HEK293 (cell line): ENCODE measurements around the gene C17orf50.

Experiments
- CTCF ChIA-PET: fragments of 350-600 bp; formaldehyde crosslinking; extraction: SDS; loops from one replicate; lab custom pipeline; 2021; ENCODE audit warnings: antibody characterized with exemption; lab: Yijun Ruan, JAX
- POLR2A ChIA-PET: fragments of 300-600 bp; formaldehyde crosslinking; extraction: SDS; loops from one replicate; lab custom pipeline; 2020; ENCODE audit warnings: antibody characterized with exemption, inconsistent platforms; lab: Yijun Ruan, JAX
- H3K27ac ChIP-seq: fragments of 200-500 bp; sonication (Bioruptor generic); 2 replicates; pipeline ENCODE4 v1.5.1; 2014; ENCODE audit warnings: low read depth, low read length, control low read depth, inconsistent platforms; ENCODE audit errors: extremely low read depth
- H3K36me3 ChIP-seq, 2 experiments: fragments of 200-500 bp in 1 of 2; sonication (Bioruptor generic) in 1 of 2; 1 replicate in 1 of 2; 2 replicates in 1 of 2; pipeline ENCODE4 v1.5.1; 2014 to 2017; ENCODE audit warnings: inconsistent platforms in 2 of 2, low read length in 2 of 2; ENCODE audit not compliant: control insufficient read depth in 2 of 2, insufficient read depth in 1 of 2
- H3K4me1 ChIP-seq: fragments of 200-500 bp; sonication (Bioruptor generic); 2 replicates; pipeline ENCODE4 v1.5.1; 2014; ENCODE audit warnings: mild to moderate bottlenecking, low read length, inconsistent platforms; ENCODE audit not compliant: control insufficient read depth, insufficient read depth
- H3K4me3 ChIP-seq: 2 replicates; pipeline ENCODE4 v1.5.1; 2011; ENCODE audit warnings: low read depth, mild to moderate bottlenecking, control low read depth, low read length, moderate library complexity
- H3K9me3 ChIP-seq: fragments of 200-500 bp; sonication (Bioruptor generic); 2 replicates; pipeline ENCODE4 v1.5.1; 2014; ENCODE audit warnings: low read depth, low read length, inconsistent platforms; ENCODE audit not compliant: control insufficient read depth, insufficient read depth
- GLI2 ChIP-seq: fragments of 450-650 bp; formaldehyde crosslinking; IDR thresholded peaks from 2 replicates; pipeline ENCODE4; 2017; ENCODE audit warnings: missing biosample characterization, missing genetic modification characterization, low read depth, borderline replicate concordance
- KLF16 ChIP-seq: fragments of 450-650 bp; formaldehyde crosslinking; IDR thresholded peaks from 2 replicates; pipeline ENCODE4 v1.5.1; 2017; ENCODE audit warnings: missing biosample characterization, missing genetic modification characterization
- RBAK ChIP-seq: fragments of 450-650 bp; formaldehyde crosslinking; IDR thresholded peaks from 2 replicates; pipeline ENCODE4 v1.5.1; 2016; ENCODE audit warnings: missing biosample characterization, missing genetic modification characterization
- TRIM28 ChIP-seq: IDR thresholded peaks from 2 replicates; pipeline ENCODE4 v1.6.1; 2011; ENCODE audit warnings: low read length, control low read depth, borderline replicate concordance
- ZNF133 ChIP-seq: fragments of 450-650 bp; formaldehyde crosslinking; IDR thresholded peaks from 2 replicates; pipeline ENCODE4 v1.5.1; 2016; ENCODE audit warnings: missing biosample characterization, missing genetic modification characterization
- ZNF202 ChIP-seq: fragments of 450-650 bp; formaldehyde crosslinking; IDR thresholded peaks from 2 replicates; pipeline ENCODE4 v1.5.1; 2016; ENCODE audit warnings: missing biosample characterization, missing genetic modification characterization, borderline replicate concordance
- ZNF221 ChIP-seq: fragments of 450-650 bp; formaldehyde crosslinking; IDR thresholded peaks from 2 replicates; pipeline ENCODE4 v1.5.1; 2017; ENCODE audit warnings: missing biosample characterization, missing genetic modification characterization, borderline replicate concordance
- ZNF324 ChIP-seq: fragments of 450-650 bp; formaldehyde crosslinking; IDR thresholded peaks from 2 replicates; pipeline ENCODE4 v1.5.1; 2016; ENCODE audit warnings: missing biosample characterization, missing genetic modification characterization
- ZNF560 ChIP-seq: fragments of 450-650 bp; formaldehyde crosslinking; IDR thresholded peaks from 2 replicates; pipeline ENCODE4 v1.5.1; 2017; ENCODE audit warnings: missing biosample characterization, missing genetic modification characterization, borderline replicate concordance
- ZNF677 ChIP-seq: fragments of 450-650 bp; IDR thresholded peaks from 2 replicates; pipeline ENCODE4 v1.5.0; 2018; ENCODE audit warnings: missing biosample characterization, mild to moderate bottlenecking, missing genetic modification characterization, moderate library complexity
- TF ChIP-seq, protein P1 (sequence below): fragments of 450-650 bp; IDR thresholded peaks from 2 replicates; pipeline ENCODE4 v1.5.1; 2018; ENCODE audit warnings: missing biosample characterization, mild to moderate bottlenecking, missing genetic modification characterization
- TF ChIP-seq, protein P2 (sequence below): fragments of 450-650 bp; formaldehyde crosslinking; IDR thresholded peaks from 2 replicates; pipeline ENCODE4 v1.5.1; 2017; ENCODE audit warnings: missing biosample characterization, missing genetic modification characterization
- TF ChIP-seq, protein P3 (sequence below): fragments of 450-650 bp; formaldehyde crosslinking; IDR thresholded peaks from 2 replicates; pipeline ENCODE4 v1.5.1; 2017; ENCODE audit warnings: missing biosample characterization, missing genetic modification characterization
- TF ChIP-seq, protein P4 (sequence below): fragments of 450-650 bp; formaldehyde crosslinking; IDR thresholded peaks from 2 replicates; pipeline ENCODE4 v1.5.1; 2016; ENCODE audit warnings: missing biosample characterization, missing genetic modification characterization, borderline replicate concordance
- TF ChIP-seq, protein P5 (sequence below): fragments of 450-650 bp; formaldehyde crosslinking; IDR thresholded peaks from 2 replicates; pipeline ENCODE4 v1.5.1; 2016; ENCODE audit warnings: missing biosample characterization, missing genetic modification characterization, low read depth

Gene C17orf50

DNA sequence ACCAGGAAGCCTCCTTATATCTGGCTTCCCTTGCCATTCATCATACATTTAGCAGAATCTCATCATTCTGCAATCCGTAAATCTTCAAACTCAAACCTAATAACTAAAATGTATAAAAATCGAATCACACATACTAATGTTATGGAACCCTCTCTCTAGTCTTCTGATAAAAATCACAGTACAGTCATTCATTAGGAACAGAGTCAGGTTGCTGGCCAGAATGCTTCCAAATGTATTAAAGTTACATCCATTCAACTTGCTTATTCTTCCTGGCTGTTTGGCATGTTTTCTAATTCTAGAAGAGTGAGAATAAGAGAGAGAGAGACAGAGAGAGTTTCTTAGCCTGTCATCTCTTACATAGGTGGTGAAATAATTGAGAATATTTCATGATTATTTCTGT is 45.7 kb upstream of the C17orf50 start (continued):
- no peak for TF ChIP-seq ZNF133 (tag by site-specific recombination)
- no peak for TF ChIP-seq ZNF677 (tag by site-specific recombination)

DNA sequence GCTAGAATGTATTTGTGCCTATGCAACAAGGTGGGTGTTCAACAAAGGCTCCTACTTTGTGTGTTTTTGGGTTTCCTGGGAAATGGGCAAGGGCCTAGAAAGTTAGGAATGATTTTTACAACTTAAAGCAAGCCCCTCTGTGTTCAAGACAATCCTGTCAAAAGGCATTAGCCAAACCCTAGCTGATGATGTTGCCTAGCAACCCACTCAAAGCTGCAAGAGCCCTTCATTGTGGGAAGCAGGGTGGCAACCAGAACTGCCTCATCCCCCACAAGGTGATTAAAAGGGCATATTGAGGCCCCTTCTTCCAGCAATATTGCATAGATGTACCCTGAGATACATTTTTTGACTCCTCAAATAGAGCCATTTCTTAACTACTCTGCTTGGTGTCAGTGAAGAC is 45.3 kb upstream of the C17orf50 start:
- Histone ChIP-seq H3K9me3 (no peaks in the 10 kb centered on the region), H3K4me3 (no peak overlapping the region), H3K27ac (no peak overlapping the region), H3K4me1 (peaks cover 10% of the 10 kb centered on the region), H3K36me3 (peaks cover 33 to 81% of the 10 kb centered on the region in 2 experiments)
- TF ChIP-seq, protein P1, sequence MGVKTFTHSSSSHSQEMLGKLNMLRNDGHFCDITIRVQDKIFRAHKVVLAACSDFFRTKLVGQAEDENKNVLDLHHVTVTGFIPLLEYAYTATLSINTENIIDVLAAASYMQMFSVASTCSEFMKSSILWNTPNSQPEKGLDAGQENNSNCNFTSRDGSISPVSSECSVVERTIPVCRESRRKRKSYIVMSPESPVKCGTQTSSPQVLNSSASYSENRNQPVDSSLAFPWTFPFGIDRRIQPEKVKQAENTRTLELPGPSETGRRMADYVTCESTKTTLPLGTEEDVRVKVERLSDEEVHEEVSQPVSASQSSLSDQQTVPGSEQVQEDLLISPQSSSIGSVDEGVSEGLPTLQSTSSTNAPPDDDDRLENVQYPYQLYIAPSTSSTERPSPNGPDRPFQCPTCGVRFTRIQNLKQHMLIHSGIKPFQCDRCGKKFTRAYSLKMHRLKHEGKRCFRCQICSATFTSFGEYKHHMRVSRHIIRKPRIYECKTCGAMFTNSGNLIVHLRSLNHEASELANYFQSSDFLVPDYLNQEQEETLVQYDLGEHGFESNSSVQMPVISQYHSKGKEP (tag by site-specific recombination): no peak
- TF ChIP-seq ZNF324 (tag by site-specific recombination) (no peak), ZNF560 (tag by site-specific recombination) (no peak), TRIM28 (no peak), GLI2 (tag by site-specific recombination) (no peak), RBAK (no peak), ZNF202 (tag by site-specific recombination) (no peak), KLF16 (tag by site-specific recombination) (no peak), ZNF221 (tag by site-specific recombination) (no peak)
- TF ChIP-seq, protein P2, sequence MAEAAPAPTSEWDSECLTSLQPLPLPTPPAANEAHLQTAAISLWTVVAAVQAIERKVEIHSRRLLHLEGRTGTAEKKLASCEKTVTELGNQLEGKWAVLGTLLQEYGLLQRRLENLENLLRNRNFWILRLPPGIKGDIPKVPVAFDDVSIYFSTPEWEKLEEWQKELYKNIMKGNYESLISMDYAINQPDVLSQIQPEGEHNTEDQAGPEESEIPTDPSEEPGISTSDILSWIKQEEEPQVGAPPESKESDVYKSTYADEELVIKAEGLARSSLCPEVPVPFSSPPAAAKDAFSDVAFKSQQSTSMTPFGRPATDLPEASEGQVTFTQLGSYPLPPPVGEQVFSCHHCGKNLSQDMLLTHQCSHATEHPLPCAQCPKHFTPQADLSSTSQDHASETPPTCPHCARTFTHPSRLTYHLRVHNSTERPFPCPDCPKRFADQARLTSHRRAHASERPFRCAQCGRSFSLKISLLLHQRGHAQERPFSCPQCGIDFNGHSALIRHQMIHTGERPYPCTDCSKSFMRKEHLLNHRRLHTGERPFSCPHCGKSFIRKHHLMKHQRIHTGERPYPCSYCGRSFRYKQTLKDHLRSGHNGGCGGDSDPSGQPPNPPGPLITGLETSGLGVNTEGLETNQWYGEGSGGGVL (tag by site-specific recombination): no peak
- TF ChIP-seq, protein P3, sequence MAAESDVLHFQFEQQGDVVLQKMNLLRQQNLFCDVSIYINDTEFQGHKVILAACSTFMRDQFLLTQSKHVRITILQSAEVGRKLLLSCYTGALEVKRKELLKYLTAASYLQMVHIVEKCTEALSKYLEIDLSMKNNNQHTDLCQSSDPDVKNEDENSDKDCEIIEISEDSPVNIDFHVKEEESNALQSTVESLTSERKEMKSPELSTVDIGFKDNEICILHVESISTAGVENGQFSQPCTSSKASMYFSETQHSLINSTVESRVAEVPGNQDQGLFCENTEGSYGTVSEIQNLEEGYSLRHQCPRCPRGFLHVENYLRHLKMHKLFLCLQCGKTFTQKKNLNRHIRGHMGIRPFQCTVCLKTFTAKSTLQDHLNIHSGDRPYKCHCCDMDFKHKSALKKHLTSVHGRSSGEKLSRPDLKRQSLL (tag by site-specific recombination): no peak
- TF ChIP-seq, protein P4, sequence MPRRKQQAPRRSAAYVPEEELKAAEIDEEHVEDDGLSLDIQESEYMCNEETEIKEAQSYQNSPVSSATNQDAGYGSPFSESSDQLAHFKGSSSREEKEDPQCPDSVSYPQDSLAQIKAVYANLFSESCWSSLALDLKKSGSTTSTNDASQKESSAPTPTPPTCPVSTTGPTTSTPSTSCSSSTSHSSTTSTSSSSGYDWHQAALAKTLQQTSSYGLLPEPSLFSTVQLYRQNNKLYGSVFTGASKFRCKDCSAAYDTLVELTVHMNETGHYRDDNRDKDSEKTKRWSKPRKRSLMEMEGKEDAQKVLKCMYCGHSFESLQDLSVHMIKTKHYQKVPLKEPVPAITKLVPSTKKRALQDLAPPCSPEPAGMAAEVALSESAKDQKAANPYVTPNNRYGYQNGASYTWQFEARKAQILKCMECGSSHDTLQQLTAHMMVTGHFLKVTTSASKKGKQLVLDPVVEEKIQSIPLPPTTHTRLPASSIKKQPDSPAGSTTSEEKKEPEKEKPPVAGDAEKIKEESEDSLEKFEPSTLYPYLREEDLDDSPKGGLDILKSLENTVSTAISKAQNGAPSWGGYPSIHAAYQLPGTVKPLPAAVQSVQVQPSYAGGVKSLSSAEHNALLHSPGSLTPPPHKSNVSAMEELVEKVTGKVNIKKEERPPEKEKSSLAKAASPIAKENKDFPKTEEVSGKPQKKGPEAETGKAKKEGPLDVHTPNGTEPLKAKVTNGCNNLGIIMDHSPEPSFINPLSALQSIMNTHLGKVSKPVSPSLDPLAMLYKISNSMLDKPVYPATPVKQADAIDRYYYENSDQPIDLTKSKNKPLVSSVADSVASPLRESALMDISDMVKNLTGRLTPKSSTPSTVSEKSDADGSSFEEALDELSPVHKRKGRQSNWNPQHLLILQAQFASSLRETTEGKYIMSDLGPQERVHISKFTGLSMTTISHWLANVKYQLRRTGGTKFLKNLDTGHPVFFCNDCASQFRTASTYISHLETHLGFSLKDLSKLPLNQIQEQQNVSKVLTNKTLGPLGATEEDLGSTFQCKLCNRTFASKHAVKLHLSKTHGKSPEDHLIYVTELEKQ (tag by site-specific recombination): no peak
- TF ChIP-seq, protein P5, sequence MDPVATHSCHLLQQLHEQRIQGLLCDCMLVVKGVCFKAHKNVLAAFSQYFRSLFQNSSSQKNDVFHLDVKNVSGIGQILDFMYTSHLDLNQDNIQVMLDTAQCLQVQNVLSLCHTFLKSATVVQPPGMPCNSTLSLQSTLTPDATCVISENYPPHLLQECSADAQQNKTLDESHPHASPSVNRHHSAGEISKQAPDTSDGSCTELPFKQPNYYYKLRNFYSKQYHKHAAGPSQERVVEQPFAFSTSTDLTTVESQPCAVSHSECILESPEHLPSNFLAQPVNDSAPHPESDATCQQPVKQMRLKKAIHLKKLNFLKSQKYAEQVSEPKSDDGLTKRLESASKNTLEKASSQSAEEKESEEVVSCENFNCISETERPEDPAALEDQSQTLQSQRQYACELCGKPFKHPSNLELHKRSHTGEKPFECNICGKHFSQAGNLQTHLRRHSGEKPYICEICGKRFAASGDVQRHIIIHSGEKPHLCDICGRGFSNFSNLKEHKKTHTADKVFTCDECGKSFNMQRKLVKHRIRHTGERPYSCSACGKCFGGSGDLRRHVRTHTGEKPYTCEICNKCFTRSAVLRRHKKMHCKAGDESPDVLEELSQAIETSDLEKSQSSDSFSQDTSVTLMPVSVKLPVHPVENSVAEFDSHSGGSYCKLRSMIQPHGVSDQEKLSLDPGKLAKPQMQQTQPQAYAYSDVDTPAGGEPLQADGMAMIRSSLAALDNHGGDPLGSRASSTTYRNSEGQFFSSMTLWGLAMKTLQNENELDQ: no peak
- POLR2A ChIA-PET: no interaction called here
- CTCF ChIA-PET: interaction anchor here (0.5 to 0.7 kb wide), 4 partner anchors 18 to 33 kb away, joined by 3 to 5 read pairs (median 4); no protein-coding TSS in a partner anchor
